Heart left ventricle (tissue), 13 donors: ENCODE measurements around the gene RPL13A.

Experiments
- POLR2A ChIP-seq, 2 donors: fragments of 450-650 bp; IDR thresholded peaks; one replicate each; pipeline ENCODE4 v1.6.1; 2017; ENCODE audit warnings: antibody characterized with exemption in 2 of 2, mild to moderate bottlenecking in 2 of 2, moderate library complexity in 2 of 2
- TF ChIP-seq, protein P1 (sequence below), 12 donors: fragments of 200-600 bp; sonication (generic) in 4 of 12; IDR thresholded peaks; one replicate each; pipeline versions ENCODE4 v1.5.0 to v1.8.0; 2018 to 2022; ENCODE audit warnings: antibody characterized with exemption in 12 of 12, mild to moderate bottlenecking in 5 of 12
- donor health status: ischemic (EF 13 %, LVEDD 7.1; RV severe dilation, severe dysfunction).
- donor health status: DM: no; HTN: yes; CAD: no.
- donor health status: DM: no; HTN: no; CAD: no.
- donor health status: ischemic (EF 25% LVEDD 6.9; RV normal size, moderate dysfunction).
- donor health status: ischemic (EF 25% LVEDD 5.7; RV mildly dilated, moderate dysfunction).
- donor health status: ischemic (EF 35%, LVEDD 5.7; RV mildly dilated, moderate dysfunction).
- donor health status: nonischemic (EF 11% LVEDD 7.7; RV severe dilation, severe dysfunction).
- donor health status: DM: yes; HTN: yes; CAD: no.
- donor health status: PGD.
- donor health status: ischemic (EF 29% LVEDD 5.4; RV normal size, mild dysfunction).
- donor health status: nonischemic (EF 23%, LVEDD 6.1; RV moderate dilation, normal function).

DNA sequence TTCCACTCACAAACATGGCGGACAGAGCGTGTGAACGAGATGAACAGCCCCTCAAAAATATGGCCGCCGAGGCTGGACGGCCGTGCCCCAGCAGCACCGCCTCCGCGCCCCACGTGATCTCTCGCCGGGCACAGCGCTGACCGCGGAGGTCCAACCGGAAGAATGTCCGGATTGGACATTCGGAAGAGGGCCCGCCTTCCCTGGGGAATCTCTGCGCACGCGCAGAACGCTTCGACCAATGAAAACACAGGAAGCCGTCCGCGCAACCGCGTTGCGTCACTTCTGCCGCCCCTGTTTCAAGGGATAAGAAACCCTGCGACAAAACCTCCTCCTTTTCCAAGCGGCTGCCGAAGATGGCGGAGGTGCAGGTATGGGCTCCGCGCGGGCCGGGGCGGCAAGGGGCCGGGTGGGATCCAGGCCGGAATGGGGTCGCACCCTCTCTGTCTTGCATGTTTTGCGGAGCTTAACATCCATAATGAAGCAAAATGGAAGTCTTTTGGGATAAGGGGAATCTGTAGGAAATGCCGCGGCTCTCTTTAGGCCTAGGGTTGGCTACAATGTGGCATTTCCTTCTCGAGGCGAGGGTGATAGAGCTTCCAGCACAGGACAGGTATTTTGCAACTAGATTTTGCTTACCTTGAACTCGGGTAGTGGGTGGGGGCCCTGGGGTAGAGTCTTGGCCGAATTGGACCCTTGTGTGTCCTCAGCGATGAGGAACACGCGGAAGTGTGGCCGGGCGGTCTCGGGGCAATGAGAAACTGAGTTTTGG lies at the start of gene RPL13A:
- peak; percentile 24 to 97 for TF ChIP-seq POLR2A (IDR thresholded peaks at IDR 0.05)
- TF ChIP-seq, protein P1, sequence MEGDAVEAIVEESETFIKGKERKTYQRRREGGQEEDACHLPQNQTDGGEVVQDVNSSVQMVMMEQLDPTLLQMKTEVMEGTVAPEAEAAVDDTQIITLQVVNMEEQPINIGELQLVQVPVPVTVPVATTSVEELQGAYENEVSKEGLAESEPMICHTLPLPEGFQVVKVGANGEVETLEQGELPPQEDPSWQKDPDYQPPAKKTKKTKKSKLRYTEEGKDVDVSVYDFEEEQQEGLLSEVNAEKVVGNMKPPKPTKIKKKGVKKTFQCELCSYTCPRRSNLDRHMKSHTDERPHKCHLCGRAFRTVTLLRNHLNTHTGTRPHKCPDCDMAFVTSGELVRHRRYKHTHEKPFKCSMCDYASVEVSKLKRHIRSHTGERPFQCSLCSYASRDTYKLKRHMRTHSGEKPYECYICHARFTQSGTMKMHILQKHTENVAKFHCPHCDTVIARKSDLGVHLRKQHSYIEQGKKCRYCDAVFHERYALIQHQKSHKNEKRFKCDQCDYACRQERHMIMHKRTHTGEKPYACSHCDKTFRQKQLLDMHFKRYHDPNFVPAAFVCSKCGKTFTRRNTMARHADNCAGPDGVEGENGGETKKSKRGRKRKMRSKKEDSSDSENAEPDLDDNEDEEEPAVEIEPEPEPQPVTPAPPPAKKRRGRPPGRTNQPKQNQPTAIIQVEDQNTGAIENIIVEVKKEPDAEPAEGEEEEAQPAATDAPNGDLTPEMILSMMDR (IDR thresholded peaks at IDR 0.05) = no peak
